Measurements from ENCODE around the gene SCEL. TPM values are rescaled to one million over a fixed set of nuclear protein-coding genes. Genes with fewer than 3 reads are reported as not detected.

Gene SCEL
- total RNA-seq, 1 donor from 2014 or later: 0.27 TPM

DNA sequence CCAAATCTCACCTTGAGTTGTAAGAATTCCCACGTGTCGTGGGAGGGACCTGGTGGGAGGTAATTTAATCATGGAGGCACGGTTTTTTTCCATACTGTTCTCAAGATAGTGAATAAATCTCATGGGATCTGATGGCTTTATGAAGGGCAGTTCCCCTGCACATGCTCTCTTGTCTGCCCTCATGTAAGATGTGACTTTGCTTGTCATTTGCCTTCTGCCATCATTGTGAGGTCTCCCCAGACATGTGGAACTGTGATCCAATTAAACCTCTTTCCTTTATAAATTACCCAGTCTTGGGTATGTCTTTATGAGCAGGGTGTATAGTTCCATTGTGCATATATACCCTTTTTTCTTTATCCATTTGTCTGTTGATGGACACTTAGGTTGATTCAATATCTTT lies 13.1 kb downstream of the SCEL start:
- H4K20me1 ChIP-seq (ENCODE audit: insufficient read depth, low read length): no peaks in the 10 kb centered on the region
- Mint-ChIP-seq H3K27ac (ENCODE audit: unreplicated experiment) (no peak overlapping the region), H3K36me3 (ENCODE audit: low read depth, unreplicated experiment) (no peaks in the 10 kb centered on the region), H3K9me3 (ENCODE audit: unreplicated experiment) (no peaks in the 10 kb centered on the region), H3K27me3 (ENCODE audit: low read depth, unreplicated experiment) (no peaks in the 10 kb centered on the region), H3K4me3 (ENCODE audit: unreplicated experiment) (no peak overlapping the region), H3K4me1 (ENCODE audit: low read depth, unreplicated experiment) (peaks cover 6% of the 10 kb centered on the region)
- DNase-seq (ENCODE audit: low read depth): no peak
- H2AFZ ChIP-seq (ENCODE audit: low read depth, low read length): no peak overlapping the region
- TF ChIP-seq EZH2 (IDR thresholded peaks at IDR 0.05; ENCODE audit: insufficient read depth, low read length): no peak
- no peaks in the 10 kb centered on the region for H3K9me3 ChIP-seq (ENCODE audit: insufficient read depth, low read depth, low read length)
- no peaks in the 10 kb centered on the region for H3K27me3 ChIP-seq (ENCODE audit: insufficient read depth, low read length)
- H3K36me3 ChIP-seq (ENCODE audit: insufficient read depth, low read length): no peaks in the 10 kb centered on the region
- no peak overlapping the region for H3K4me2 ChIP-seq (ENCODE audit: low read length)
- no peak overlapping the region for H3K9ac ChIP-seq (ENCODE audit: low read length)
- H3K4me1 ChIP-seq (ENCODE audit: insufficient read depth, low read length): no peaks in the 10 kb centered on the region
- no peaks in the 10 kb centered on the region for H3K79me2 ChIP-seq (ENCODE audit: insufficient read depth, low read length)
- no peak overlapping the region for H3K27ac ChIP-seq (ENCODE audit: low read depth, low read length)
- H3K4me3 ChIP-seq (ENCODE audit: insufficient read depth, low read depth, low read length): no peak overlapping the region
- no peak for FAIRE-seq

DNA sequence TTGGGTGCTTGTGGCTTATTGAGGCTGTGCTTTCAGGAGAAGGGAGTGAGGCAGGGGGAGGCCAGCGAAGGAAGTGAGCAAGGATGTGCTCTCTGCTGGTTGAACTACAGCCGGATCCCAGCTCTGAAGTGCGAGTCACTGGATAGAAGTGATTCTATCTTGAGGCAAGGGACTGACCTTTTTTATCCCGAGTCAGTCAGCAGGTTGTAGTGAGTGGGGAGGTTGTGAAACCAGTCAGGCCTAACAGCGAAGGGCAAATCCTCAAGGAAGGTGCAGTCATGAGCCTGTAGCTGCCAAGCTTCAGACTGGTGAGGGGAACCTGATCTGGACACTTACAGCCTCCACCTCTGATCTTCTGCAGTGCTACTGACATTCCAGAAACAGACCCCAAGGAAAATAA lies 18.6 kb downstream of the SCEL start:
- TF ChIP-seq, protein P1, sequence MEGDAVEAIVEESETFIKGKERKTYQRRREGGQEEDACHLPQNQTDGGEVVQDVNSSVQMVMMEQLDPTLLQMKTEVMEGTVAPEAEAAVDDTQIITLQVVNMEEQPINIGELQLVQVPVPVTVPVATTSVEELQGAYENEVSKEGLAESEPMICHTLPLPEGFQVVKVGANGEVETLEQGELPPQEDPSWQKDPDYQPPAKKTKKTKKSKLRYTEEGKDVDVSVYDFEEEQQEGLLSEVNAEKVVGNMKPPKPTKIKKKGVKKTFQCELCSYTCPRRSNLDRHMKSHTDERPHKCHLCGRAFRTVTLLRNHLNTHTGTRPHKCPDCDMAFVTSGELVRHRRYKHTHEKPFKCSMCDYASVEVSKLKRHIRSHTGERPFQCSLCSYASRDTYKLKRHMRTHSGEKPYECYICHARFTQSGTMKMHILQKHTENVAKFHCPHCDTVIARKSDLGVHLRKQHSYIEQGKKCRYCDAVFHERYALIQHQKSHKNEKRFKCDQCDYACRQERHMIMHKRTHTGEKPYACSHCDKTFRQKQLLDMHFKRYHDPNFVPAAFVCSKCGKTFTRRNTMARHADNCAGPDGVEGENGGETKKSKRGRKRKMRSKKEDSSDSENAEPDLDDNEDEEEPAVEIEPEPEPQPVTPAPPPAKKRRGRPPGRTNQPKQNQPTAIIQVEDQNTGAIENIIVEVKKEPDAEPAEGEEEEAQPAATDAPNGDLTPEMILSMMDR (IDR thresholded peaks at IDR 0.05; ENCODE audit: insufficient read depth, low read depth, low read length): no peak
- no peak for TF ChIP-seq EZH2 (IDR thresholded peaks at IDR 0.05; ENCODE audit: insufficient read depth, low read length)
- Histone ChIP-seq H3K9me3 (ENCODE audit: insufficient read depth, low read depth, low read length) (no peaks in the 10 kb centered on the region), H3K4me2 (ENCODE audit: low read length) (no peak overlapping the region), H3K9ac (ENCODE audit: low read length) (no peak overlapping the region), H3K4me3 (ENCODE audit: insufficient read depth, low read depth, low read length) (no peak overlapping the region), H2AFZ (ENCODE audit: low read depth, low read length) (no peak overlapping the region), H3K4me1 (ENCODE audit: insufficient read depth, low read length) (no peaks in the 10 kb centered on the region), H3K79me2 (ENCODE audit: insufficient read depth, low read length) (no peaks in the 10 kb centered on the region), H3K27ac (ENCODE audit: low read depth, low read length) (no peak overlapping the region), H4K20me1 (ENCODE audit: insufficient read depth, low read length) (no peaks in the 10 kb centered on the region), H3K27me3 (ENCODE audit: insufficient read depth, low read length) (no peaks in the 10 kb centered on the region), H3K36me3 (ENCODE audit: insufficient read depth, low read length) (no peaks in the 10 kb centered on the region)
- no peak overlapping the region for H3K4me3 Mint-ChIP-seq (ENCODE audit: unreplicated experiment)
- no peaks in the 10 kb centered on the region for H3K36me3 Mint-ChIP-seq (ENCODE audit: low read depth, unreplicated experiment)
- H3K9me3 Mint-ChIP-seq (ENCODE audit: unreplicated experiment): no peaks in the 10 kb centered on the region
- no peak overlapping the region for H3K27ac Mint-ChIP-seq (ENCODE audit: unreplicated experiment)
- H3K4me1 Mint-ChIP-seq (ENCODE audit: low read depth, unreplicated experiment): no peaks in the 10 kb centered on the region
- DNase-seq (ENCODE audit: low read depth): no peak
- no peaks in the 10 kb centered on the region for H3K27me3 Mint-ChIP-seq (ENCODE audit: low read depth, unreplicated experiment)
- no peak for FAIRE-seq

DNA sequence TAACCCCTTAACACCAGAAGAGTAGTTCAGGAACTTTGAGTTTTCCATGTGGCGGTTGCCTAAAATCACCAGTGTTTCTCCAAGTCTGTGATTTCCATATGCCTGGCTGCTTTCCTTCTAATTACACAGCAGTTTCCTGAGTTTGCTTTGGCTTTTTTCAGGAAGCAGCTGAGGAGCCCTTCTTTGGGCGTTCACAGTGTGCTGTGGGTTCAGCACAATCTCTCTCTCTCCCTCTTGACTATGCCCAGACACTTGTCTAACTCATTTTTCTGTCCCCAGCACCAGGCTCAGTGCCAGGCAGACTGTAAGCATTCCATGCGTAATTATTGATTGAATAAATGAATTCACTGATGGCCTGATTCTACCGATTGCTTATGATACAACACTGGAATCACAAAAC lies 19.7 kb downstream of the SCEL start:
- H3K4me3 Mint-ChIP-seq (ENCODE audit: unreplicated experiment): no peak overlapping the region
- H3K79me2 ChIP-seq (ENCODE audit: insufficient read depth, low read length): no peaks in the 10 kb centered on the region
- no peak for DNase-seq (ENCODE audit: low read depth)
- H3K9me3 Mint-ChIP-seq (ENCODE audit: unreplicated experiment): no peaks in the 10 kb centered on the region
- no peaks in the 10 kb centered on the region for H3K36me3 Mint-ChIP-seq (ENCODE audit: low read depth, unreplicated experiment)
- FAIRE-seq: no peak
- H3K4me2 ChIP-seq (ENCODE audit: low read length): no peak overlapping the region
- no peaks in the 10 kb centered on the region for H3K9me3 ChIP-seq (ENCODE audit: insufficient read depth, low read depth, low read length)
- H3K4me1 ChIP-seq (ENCODE audit: insufficient read depth, low read length): no peaks in the 10 kb centered on the region
- TF ChIP-seq, protein P1 (IDR thresholded peaks at IDR 0.05; ENCODE audit: insufficient read depth, low read depth, low read length): no peak
- TF ChIP-seq EZH2 (IDR thresholded peaks at IDR 0.05; ENCODE audit: insufficient read depth, low read length): no peak
- H3K27me3 Mint-ChIP-seq (ENCODE audit: low read depth, unreplicated experiment): no peaks in the 10 kb centered on the region
- no peaks in the 10 kb centered on the region for H3K4me1 Mint-ChIP-seq (ENCODE audit: low read depth, unreplicated experiment)
- no peak overlapping the region for H3K4me3 ChIP-seq (ENCODE audit: insufficient read depth, low read depth, low read length)
- no peaks in the 10 kb centered on the region for H3K27me3 ChIP-seq (ENCODE audit: insufficient read depth, low read length)
- H3K9ac ChIP-seq (ENCODE audit: low read length): no peak overlapping the region
- H3K27ac Mint-ChIP-seq (ENCODE audit: unreplicated experiment): no peak overlapping the region
- H3K27ac ChIP-seq (ENCODE audit: low read depth, low read length): no peak overlapping the region
- no peak overlapping the region for H2AFZ ChIP-seq (ENCODE audit: low read depth, low read length)
- no peaks in the 10 kb centered on the region for H3K36me3 ChIP-seq (ENCODE audit: insufficient read depth, low read length)
- H4K20me1 ChIP-seq (ENCODE audit: insufficient read depth, low read length): no peaks in the 10 kb centered on the region
